ENCODE data around the gene FHL2.

FHL2 gene

DNA sequence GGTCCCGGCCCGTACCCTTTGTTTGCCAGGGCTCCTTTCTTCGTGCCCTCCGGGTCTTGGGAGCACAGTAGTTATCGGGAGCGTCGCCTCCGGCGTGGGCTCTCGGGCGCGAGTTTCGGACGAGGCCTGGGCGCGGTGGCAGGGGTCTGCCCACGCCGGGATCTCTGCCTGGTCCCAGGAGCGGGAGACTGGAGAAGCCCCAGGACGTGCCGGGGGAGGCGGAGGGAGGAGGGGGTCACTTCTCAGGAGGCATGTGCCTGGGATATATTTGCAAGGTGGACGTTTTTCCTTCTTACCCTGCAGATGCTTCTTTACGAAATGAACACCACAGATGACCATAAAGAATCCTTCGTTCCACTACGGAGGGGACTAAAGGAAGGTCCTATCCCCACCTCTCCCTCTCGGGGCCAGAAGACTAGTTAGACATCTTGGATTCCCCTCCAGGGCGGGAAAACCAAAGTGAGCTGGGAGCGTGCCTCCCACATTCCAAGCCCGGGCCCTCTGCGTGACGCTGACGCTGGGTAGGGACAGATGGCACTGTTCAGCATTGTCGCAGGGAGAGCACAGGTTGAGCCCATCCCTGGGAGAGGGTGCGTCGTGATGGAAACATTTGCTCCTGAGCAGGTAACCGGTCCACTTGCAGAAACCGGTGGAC lies 483 bp upstream of the FHL2 start:
- in situ Hi-C loops (cut with MboI; ENCODE audit: low sequenced_read_pairs), result no loop called here

DNA sequence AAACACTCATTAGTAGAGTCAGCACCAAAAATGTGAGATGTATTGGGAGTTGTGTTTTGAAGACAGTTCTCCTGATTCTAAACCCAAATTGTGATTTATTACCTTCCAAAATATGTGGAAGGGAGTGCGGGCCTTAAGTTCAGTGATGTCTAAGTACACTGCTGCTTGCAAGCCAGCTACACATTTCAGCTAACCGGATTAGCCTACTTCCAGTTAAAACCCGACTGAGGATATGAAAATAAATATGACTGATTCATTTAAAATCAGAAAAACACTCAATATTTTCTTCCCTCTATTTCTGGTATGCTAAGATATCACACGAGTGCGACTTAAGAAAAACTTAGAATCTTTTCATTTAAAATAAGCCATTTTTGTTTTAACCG lies 907 bp downstream of the FHL2 start:
- in situ Hi-C loops (cut with MboI; ENCODE audit: low sequenced_read_pairs), result no loop called here

DNA sequence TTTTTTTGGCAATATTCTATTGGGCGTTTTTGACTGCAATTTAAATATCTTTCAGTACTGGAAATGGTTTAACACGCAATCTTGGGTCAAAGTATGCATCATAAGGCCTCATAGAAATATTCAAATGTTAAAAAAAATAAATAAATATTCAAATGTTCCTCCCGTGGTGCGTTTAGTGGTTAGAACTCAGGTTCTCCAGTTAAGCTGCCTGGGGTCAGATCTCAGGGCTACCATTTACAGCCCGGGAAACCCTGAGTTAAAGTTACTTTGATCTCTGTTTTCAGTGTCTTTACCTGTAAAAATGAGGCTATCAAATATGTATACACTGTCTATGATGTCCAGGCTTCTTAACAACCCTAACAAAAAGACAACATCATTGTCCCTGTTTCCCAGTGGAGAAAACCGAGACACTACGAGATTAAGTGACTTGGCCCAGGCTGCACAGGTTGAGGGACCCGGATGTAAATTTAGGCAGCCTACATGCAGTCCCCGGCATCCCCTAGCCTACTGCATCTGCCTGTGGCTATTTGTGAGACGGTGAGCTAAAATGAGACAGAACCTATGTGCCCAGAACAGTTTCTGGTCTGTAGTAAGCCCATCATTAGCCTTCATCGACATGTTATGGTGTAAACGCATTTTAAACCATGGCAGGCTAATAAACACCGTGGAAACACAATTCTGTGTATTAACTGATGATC lies 1.7 kb downstream of the FHL2 start:
- in situ Hi-C loops (cut with MboI; ENCODE audit: low sequenced_read_pairs), result no loop called here

DNA sequence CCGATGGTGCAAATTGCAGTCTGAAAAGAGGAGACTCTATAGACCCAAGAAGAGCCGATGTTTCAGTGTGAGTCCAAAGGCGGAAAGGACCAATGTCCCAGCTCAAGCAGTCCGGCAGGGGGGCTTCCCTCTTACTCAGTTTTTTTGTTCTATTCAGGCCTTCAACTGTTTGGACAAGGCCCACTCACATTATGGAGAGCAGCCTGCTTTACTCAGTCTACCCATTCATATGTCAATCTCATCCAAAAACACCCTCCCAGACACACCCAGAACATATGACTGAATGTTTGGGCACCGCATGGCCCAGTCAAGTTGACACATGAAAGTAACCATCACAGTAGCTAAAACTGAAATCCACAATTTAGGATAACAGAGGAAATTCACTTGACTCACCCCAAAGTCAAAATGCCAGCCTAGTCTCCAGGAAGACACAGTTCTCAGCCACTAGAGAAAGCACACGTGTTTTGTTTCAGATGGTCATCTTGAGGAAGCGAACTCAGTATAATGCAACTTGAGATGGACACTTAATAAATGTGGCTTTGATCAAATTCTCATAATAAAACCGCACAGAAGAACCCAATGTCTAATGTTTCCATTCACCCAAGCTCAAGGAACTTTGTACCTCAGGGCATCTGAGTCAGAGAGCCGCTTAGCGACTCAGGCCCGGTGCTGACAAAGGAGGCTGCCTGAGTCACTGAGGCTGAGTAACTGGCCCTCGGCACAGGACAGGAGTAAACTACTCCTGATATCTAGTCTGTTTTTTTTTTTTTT lies 2.4 kb downstream of the FHL2 start:
- in situ Hi-C loops (cut with MboI; ENCODE audit: low sequenced_read_pairs), result no loop called here

DNA sequence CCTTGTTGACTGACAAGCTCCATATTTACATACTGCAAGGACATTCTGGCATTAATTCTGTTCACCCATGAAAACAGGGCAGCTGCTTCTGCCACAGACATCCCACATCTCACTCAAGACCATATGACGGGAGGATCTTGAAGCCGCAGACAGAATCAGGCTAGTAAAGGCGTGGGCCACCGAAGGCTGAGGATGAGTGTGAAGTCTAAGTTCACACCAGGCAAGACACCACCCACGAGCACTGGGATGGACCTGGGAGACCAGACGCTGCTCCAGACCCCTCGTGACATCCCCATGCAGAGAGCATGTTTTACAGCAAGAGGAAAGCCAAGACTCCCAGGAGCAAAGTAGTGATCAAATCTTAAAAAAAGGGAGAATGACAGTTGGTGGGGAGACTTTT lies 3.2 kb downstream of the FHL2 start:
- in situ Hi-C loops (cut with MboI; ENCODE audit: low sequenced_read_pairs), result no loop called here

DNA sequence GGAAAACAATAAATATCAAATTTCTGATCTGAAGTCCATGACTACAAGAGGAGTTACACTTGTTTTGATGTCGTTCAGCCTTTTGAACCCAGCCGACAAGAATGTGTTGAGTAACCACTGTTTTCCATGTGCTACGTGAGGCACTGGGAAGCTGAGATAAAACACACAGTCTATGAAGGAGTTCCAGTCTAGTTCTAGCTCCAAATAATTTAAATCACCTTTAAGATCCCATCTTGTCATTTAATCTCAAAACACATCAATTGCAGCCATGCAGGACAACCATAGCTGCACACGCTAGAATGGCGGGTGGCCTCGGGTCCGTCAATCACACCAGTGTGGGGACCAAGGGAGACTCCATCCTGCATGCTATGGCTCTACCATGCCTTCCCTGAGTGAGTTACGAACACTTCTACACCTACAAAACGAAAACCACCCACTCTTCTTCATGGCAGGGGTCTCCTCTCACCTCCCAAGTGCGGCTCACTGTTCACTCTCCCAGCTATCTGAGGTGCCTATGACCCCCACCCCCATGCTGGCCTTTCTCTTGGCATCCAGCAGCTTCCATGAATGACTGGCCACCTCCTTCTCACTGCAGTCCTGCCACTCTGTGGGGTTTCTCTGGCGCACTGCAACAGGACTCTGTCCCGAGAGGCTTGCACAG lies 3.8 kb downstream of the FHL2 start:
- in situ Hi-C loops (cut with MboI; ENCODE audit: low sequenced_read_pairs), result no loop called here

DNA sequence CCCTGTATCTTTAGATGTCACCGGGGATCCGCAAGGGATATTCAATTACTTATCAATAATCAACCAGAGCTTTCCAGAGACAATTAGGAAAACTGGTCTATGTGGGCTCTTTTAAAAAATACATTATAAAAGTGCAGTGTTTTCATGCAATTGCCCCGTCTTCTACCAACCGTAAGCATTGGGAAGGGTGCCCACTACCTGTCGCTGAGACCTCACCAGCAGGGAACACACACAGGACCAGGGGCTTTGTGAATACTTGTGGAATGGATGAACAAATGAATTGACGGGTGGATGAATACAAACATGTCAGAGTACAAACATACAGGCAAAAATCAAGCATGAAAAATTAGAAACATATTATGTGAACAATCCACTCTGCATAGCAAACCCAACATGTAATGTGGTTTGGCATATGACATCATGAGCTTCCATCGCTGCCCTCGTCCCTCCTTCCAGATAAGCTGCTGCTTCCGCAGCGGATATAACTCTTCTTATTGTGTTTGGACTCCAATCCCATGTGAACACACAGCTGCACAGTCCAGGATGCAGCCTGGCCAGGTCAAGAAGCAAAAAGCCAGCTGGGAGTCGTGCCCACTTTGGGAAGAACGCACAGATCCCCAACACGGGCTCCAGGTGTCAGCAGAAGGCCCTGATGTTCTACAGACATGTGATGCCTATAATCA lies 5.3 kb downstream of the FHL2 start:
- in situ Hi-C loops (cut with MboI; ENCODE audit: low sequenced_read_pairs), result no loop called here

DNA sequence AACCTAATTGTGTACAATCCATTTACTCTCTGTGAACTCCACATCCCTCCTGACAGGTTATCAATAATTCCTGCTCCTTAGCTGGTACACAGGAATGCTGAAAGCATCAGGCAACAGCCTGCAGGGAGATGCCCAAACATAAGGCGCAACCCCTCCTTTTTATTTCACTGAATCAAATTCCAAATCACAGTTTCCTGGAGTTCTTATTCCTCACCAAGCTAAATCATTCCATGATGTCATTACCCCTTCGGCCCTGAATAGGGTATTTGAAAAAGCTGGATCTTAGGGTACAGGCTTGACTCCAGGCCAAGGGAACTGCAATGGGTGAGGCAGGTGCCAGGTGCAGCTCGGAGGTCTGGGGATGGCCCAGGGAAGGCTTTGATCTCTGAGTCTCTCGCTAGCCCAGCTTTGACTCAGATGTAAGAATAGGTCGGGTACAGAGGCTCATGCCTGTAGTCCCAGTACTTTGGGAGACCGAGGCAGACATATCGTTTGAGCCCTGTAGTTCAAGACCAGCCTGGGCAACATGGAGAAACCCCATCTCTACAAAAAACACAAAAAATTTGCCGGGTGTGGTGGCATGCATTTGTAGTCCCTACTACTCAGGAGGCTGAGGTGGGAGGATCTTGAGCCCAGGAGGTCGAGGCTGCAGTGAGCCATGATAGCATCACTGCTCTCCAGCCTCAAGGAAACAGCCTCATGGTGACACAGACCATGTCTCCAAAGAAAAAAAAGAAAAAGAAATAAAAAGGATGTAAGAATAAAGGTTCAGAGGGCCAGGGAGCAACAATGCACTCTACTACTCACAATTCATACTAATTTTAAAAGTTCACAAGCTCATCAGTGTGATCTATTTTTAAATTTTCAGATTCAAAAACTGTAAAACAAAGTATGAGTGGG lies 6.8 kb downstream of the FHL2 start:
- in situ Hi-C loops (cut with MboI; ENCODE audit: low sequenced_read_pairs), result no loop called here

DNA sequence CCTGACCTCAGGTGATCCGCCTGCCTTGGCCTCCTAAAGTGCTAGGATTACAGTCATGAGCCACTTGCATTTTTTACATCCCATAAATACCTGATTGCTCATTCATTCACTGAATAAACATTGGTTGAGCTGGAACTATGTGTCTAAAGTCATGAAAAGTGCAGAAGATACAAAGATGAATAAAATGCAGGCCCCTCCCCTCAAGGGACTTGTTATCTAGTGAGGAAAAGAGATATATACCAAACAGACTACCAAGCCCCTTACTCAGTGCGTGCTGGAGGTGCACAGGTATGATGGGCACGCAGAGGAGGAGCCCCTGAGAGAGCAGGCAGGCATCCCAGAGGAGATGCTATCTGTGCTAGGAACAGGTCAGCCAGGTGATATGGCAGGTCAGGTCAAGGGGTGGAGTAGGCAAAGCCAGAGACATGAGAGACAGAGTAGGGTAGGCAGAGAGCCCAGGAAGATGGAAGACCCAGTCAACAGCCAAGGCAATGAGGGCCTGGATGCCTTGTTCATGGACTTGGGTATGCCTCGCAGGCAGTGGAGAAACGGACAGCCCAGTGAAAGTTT lies 7.7 kb downstream of the FHL2 start:
- in situ Hi-C loops (cut with MboI; ENCODE audit: low sequenced_read_pairs), result no loop called here

DNA sequence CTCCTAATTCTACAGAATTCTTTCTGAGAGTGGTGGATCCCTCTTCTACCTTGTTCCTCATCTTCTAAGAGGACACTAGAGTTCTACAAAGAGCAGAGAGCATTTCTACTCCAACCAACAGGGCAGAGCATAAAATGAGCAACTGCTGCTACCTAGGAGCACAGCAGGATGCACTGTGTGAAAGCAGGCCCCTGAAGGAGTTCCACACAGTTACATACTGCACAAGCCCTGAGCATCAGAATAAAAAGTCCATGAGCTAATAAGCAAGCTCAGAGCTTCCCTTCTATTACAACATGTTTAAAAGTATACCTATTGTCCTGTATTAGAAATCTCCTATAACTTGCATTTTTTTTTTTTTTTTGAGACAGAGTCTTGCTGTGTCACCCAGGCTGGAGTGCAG lies 8.4 kb downstream of the FHL2 start:
- in situ Hi-C loops (cut with MboI; ENCODE audit: low sequenced_read_pairs), result no loop called here

DNA sequence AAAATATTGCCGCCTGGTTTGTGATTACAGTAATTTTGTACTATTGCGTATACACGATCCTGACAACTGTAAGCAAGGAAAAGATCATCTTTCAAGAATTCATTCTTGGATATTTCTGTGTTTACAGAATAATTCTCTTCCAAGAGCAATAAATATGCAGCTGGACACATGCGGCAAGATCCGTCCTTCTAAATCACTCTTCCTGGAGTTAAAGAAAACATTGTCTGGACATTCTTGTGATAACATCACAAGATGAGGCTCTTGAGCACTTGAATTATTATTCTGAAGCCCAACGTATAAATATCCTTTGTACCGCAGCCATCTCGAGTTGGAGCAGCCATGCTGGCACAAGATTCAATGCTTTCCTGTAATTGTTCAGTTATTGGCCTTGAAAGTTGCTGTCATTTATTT lies 9.9 kb downstream of the FHL2 start:
- in situ Hi-C loops (cut with MboI; ENCODE audit: low sequenced_read_pairs), result no loop called here

DNA sequence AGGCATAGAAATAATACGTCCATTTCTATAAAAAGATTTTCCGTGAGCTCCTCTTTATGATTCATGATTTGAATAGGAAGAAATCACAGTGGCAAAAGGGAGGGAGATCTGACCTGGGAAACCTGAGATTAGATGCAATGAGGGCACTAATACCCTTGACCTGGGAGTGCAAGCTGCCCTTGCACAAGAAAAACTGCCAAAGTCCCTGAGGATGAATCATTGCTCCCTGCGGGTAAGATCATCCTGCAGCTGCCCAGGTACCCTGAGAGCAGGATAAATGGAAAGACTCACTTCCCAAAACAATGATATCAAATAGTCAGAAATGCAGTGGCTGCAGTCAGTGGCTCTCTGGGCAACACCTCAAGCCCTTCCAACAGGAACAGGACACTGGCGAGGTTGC lies 11.6 kb downstream of the FHL2 start:
- in situ Hi-C loops (cut with MboI; ENCODE audit: low sequenced_read_pairs), result no loop called here

DNA sequence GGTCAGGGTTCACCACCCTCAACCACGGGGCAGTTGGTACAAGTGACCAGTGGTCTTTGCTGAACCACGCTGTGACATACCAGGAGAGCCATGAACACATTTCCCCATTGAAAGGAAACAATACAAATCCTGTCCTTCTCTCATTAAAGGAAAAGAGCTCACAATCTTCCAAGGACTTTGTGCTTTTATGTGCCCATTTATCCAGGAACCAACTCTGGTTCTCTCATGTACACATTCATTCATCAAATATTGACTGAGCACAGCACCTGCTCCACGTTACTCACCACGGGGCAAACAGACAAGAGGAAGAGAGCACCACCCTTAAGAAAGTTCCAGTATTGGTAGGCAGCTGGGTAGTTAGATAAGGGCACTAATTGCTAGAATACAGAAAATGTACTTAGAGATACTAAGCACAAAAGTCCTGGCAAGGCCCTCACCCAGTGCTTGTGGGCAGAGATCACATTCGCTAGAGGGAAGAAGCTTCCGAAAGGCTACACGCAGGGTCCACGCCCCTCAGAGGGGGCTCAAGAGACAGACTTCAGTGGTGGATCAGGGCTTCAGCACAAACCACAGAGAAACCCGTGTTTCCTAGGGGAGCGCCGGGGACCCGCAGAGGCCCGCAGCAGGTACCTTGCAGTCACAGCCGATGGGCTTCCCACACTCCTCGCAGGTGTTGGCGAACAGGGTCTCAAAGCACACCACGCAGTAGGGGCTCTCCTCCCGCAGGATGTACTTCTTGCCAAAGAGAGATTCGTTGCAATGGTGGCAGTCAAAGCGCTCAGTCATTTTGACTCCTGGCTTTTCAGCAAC lies 12.9 kb downstream of the FHL2 start:
- in situ Hi-C loops (cut with MboI; ENCODE audit: low sequenced_read_pairs), result no loop called here

DNA sequence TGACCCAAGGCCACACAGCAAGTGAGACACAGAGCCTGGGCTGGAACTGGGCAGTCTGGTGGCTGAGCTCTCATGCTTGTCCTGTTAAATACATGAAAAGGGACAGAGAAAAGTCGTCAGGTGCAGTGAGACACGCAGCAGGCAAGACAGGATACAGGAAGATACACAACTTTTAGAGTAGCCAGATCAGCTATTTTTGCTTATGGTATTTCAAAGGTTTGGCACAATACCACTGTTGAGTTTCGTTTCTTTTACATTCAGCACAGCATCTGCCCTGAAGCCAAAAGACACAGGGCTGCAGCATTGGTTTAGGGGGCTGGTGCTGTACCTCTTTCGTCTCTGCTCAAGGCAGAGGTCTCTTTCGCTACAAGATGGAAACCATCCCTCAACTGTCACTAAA lies 14.0 kb downstream of the FHL2 start:
- in situ Hi-C loops (cut with MboI; ENCODE audit: low sequenced_read_pairs), result no loop called here

DNA sequence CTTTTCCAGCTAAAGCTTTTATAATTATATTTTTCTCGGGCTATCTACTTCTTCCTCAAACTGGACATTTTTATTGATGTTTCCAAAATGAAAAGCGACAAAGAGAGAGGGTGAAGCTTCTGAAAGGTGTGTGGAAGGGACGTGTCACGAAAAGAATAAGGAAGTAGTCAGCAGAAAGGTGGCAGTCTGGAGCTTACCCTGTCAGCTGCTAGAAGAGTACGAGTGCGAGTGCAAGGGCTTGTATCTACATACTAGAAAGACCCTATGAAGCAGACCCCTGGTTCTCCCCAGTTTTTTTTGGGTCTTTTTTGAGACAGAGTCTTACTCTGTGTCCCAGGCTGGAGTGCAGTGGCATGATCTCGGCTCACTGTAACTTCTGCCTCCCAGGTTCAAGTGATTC lies 14.6 kb downstream of the FHL2 start:
- in situ Hi-C loops (cut with MboI; ENCODE audit: low sequenced_read_pairs), result no loop called here

DNA sequence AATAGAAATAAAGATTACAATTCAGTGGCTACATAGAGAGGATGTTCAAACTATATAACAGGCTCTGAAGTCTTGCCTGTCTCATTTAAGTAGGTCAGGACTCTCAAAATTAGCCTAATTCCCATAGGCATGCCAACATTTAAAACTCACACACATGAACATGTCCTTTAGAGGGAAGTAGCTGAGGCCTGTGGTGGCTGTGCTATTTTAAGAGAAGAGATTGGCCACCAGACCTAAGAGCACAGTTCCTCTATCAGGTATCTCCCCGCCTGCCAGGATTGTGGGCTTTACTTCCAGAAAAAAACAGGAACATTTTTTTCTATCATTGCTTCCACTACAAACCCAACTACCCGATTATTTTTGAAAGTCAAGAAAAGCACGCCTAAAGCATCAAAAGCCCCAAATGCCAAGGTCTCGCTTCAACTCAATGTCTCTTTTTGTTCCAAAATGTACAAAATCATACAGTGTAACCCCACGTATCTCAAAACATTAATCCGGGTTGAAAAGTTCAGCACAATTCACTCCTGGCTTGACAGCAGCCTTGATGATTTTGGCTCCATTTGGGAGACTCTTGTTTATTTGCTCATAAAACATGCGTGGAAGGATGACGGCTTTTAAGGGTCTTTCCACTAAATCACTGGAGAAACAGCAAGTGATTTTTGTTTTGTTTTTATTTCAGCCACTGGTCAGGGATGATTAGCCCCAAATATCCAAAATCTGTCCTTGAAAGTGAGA lies 15.3 kb downstream of the FHL2 start:
- in situ Hi-C loops (cut with MboI; ENCODE audit: low sequenced_read_pairs), result no loop called here

DNA sequence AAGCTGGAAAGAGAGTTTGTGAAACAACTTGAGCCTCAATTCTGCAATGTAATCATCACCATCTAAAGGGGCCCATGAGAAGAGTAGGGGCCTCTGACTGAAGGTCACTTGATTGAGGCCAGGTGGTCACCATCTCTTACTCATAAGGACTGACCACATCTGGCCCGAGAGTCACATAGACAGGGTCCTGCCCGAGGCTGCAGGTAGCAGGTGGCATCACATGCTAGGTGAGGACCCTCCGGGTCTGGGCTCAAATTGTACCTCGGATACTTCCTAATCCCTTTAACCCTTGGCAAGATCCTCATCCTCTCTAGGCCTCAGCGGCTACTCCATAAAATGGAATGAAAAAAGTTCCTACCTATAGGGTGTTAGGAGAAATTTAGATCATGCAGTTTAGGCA lies 16.7 kb downstream of the FHL2 start:
- in situ Hi-C loops (cut with MboI; ENCODE audit: low sequenced_read_pairs), result no loop called here

DNA sequence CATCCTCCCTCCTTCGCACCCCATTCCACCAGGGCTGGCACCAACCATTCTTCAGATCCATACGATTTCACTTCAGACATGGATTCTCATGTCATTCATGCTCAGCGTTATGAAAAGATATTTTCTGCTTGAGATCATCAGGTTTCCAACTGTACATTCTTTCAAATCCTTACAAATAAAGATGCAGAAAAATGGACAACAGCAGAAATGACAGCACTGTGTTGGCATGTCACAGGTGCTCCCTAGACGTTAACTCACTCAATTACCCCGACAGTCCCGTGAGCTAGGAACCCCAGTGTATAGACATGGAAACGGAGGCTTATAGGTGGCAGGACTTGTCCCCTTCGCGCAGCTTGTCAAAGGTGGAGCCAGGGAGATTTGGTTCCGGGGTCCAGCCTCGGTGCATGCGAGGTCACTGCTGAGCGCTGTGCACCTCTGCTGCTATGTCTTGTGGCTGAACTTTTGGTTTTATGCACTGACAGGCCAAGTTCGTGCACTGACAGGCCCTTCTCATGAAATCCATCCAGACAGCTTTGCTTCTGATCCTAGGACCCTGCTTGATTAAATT lies 17.7 kb downstream of the FHL2 start:
- in situ Hi-C loops (cut with MboI; ENCODE audit: low sequenced_read_pairs), result no loop called here
